ENCODE measurements around the gene ZNF831. TPM values are rescaled to one million over a fixed set of nuclear protein-coding genes. Genes with fewer than 3 reads are reported as not detected.

Gene ZNF831
- total RNA-seq, 4 donors from 2014 or later = 0.16 to 1.0 (median 0.34) TPM; not detected in 1

DNA sequence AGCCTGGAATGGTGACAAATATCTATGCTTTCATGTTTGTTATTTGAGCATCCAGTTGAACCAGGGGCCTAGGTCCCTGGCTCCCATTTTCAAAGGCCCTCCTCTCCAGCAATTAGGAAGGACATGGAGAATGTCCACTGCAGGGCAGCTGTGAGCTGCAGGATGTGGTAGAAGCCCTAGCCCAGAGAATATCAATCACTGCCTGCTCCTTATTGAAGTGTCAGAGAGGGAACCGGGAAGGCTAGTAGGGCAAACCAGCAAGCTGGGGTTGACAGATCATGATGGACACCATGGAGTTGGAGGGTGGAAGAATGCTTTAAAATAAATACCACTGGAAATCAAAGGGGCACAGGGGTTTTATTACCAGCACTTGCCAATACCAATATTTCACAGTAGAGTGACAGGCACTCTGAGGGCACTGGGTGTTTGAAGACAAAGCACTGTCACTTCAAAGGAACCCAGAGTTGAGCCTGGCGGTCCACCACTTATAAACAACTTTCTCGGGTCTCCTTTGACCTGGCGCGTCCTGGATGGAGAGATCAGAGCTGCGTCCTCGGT, 47.7 kb downstream of the ZNF831 start:
- WGBS = 91% methylated on average over 7 of the region's 7 CpGs
- Histone ChIP-seq H3K36me3 (no peaks in the 10 kb centered on the region), H3K9me3 (no peaks in the 10 kb centered on the region), H3K4me3 (no peak overlapping the region), H3K27ac (no peak overlapping the region), H3K4me1 (no peaks in the 10 kb centered on the region), H3K27me3 (peaks cover 12% of the 10 kb centered on the region)
- DNase-seq (ENCODE audit: low spot score in 2 of 2) = no peak
- TF ChIP-seq POLR2AphosphoS5 (IDR thresholded peaks at IDR 0.05) (no peak), EP300 (IDR thresholded peaks at IDR 0.05) (no peak), POLR2A (IDR thresholded peaks at IDR 0.05) (no peak)
- TF ChIP-seq, protein P1, sequence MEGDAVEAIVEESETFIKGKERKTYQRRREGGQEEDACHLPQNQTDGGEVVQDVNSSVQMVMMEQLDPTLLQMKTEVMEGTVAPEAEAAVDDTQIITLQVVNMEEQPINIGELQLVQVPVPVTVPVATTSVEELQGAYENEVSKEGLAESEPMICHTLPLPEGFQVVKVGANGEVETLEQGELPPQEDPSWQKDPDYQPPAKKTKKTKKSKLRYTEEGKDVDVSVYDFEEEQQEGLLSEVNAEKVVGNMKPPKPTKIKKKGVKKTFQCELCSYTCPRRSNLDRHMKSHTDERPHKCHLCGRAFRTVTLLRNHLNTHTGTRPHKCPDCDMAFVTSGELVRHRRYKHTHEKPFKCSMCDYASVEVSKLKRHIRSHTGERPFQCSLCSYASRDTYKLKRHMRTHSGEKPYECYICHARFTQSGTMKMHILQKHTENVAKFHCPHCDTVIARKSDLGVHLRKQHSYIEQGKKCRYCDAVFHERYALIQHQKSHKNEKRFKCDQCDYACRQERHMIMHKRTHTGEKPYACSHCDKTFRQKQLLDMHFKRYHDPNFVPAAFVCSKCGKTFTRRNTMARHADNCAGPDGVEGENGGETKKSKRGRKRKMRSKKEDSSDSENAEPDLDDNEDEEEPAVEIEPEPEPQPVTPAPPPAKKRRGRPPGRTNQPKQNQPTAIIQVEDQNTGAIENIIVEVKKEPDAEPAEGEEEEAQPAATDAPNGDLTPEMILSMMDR (IDR thresholded peaks at IDR 0.05) = no peak

DNA sequence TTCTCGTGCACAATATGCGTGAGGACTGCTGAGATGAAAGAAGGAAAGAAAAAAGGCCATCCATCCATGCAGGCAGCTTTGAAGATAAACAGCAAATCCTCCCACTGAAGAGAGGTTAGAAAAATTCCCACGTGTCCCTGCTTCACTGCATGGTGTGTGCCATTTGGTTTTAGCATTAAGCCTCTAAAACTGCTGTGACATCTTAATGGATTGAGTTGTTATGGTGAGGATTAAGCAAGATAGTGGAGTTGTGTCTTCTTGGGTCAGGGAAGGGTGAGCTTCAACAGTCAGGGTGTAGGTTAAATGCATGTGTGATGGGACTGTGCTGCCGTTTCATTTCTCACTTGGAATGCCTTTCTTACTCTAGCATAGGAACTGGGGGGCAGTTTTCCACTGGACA, 50.5 kb downstream of the ZNF831 start:
- 84% methylated on average over 4 of the region's 4 CpGs for WGBS
- H3K27ac ChIP-seq = no peak overlapping the region
- no peaks in the 10 kb centered on the region for H3K36me3 ChIP-seq
- no peaks in the 10 kb centered on the region for H3K4me1 ChIP-seq
- TF ChIP-seq, protein P1 (IDR thresholded peaks at IDR 0.05) = no peak
- no peak for TF ChIP-seq EP300 (IDR thresholded peaks at IDR 0.05)
- no peak for TF ChIP-seq POLR2A (IDR thresholded peaks at IDR 0.05)
- TF ChIP-seq POLR2AphosphoS5 (IDR thresholded peaks at IDR 0.05) = no peak
- DNase-seq (ENCODE audit: low spot score in 2 of 2) = no peak
- H3K27me3 ChIP-seq = no peaks in the 10 kb centered on the region
- no peaks in the 10 kb centered on the region for H3K9me3 ChIP-seq
- no peak overlapping the region for H3K4me3 ChIP-seq

GRCh38 chr20:59214606-59215547, 51.3 kb downstream of the ZNF831 start:
- 64% methylated on average over 11 of the region's 11 CpGs for WGBS
- Histone ChIP-seq H3K27me3 (no peaks in the 10 kb centered on the region), H3K36me3 (no peaks in the 10 kb centered on the region), H3K4me1 (no peaks in the 10 kb centered on the region), H3K4me3 (no peak overlapping the region), H3K27ac (no peak overlapping the region), H3K9me3 (no peaks in the 10 kb centered on the region)
- TF ChIP-seq, protein P1 (IDR thresholded peaks at IDR 0.05) = no peak
- no peak for TF ChIP-seq POLR2AphosphoS5 (IDR thresholded peaks at IDR 0.05)
- TF ChIP-seq POLR2A (IDR thresholded peaks at IDR 0.05) = no peak
- no peak for TF ChIP-seq EP300 (IDR thresholded peaks at IDR 0.05)
- no peak for DNase-seq (ENCODE audit: low spot score in 2 of 2)

- H3K27ac ChIP-seq = no peak overlapping the region
- no peaks in the 10 kb centered on the region for H3K27me3 ChIP-seq
- peaks cover 12% of the 10 kb centered on the region for H3K4me1 ChIP-seq
- TF ChIP-seq POLR2AphosphoS5 (IDR thresholded peaks at IDR 0.05) = no peak
- TF ChIP-seq, protein P1 (IDR thresholded peaks at IDR 0.05) = no peak
- TF ChIP-seq EP300 (IDR thresholded peaks at IDR 0.05) = no peak
- no peak for TF ChIP-seq POLR2A (IDR thresholded peaks at IDR 0.05)
- no peak for DNase-seq (ENCODE audit: low spot score in 2 of 2)
- no peak overlapping the region for H3K4me3 ChIP-seq
- 90% methylated on average over 1 of the region's 1 CpG for WGBS
- H3K9me3 ChIP-seq = no peaks in the 10 kb centered on the region
- H3K36me3 ChIP-seq = no peaks in the 10 kb centered on the region
Measured at GRCh38 chr20:59217173-59217572, 53.6 kb downstream of the ZNF831 start.

DNA sequence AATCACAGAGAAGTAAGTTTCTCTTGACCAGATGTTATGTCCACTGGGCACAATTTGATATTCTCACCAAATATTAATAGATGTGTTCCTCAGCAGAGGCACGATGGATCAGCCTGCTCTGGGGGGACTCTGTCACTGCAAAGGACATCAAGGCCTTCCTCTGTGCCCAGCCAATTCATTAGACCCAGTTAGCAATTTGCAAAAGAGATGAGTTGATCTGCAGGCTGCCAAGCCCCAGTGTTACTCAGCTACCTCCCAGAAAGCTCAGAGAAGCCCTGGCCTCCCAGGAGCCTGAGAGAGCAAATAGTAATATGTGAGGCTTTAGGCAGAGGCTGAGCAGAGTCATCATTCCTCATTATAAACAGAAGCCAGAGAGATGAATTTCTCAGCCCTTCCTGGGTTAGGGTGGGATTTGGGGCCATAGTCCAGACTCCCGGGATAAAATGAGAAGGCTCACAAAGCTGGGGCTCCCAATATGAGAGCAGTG, 54.2 kb downstream of the ZNF831 start:
- H3K4me1 ChIP-seq = peaks cover 18% of the 10 kb centered on the region
- peaks cover 2% of the 10 kb centered on the region for H3K27me3 ChIP-seq
- no peaks in the 10 kb centered on the region for H3K9me3 ChIP-seq
- no peak overlapping the region for H3K27ac ChIP-seq
- DNase-seq (ENCODE audit: low spot score in 2 of 2) = no peak
- no peak overlapping the region for H3K4me3 ChIP-seq
- no peaks in the 10 kb centered on the region for H3K36me3 ChIP-seq
- 80% methylated on average over 2 of the region's 2 CpGs for WGBS
- TF ChIP-seq EP300 (IDR thresholded peaks at IDR 0.05) = no peak
- TF ChIP-seq, protein P1 (IDR thresholded peaks at IDR 0.05) = no peak
- no peak for TF ChIP-seq POLR2A (IDR thresholded peaks at IDR 0.05)
- no peak for TF ChIP-seq POLR2AphosphoS5 (IDR thresholded peaks at IDR 0.05)

Measured in suprapubic skin (tissue), 4 donors.